SK-N-SH (cell line): ENCODE measurements around the gene TRIP13. TPM values are rescaled to one million over a fixed set of nuclear protein-coding genes. Genes with fewer than 3 reads are reported as not detected.

ENCODE experiments used
- CTCF ChIA-PET: fragments of 300-600, 350-600 bp; formaldehyde crosslinking; extraction: SDS; loops from one replicate; lab custom pipeline; 2021; lab: Yijun Ruan, JAX
- POLR2A ChIA-PET: fragments of 350-600 bp; sonication (Branson Sonifier 250); formaldehyde crosslinking; extraction: SDS; loops from one replicate; lab custom pipeline; 2020; ENCODE audit warnings: antibody characterized with exemption, inconsistent platforms; lab: Yijun Ruan, JAX
- DNase-seq: peaks from one replicate; pipeline ENCODE4 v3.0.0; 2012
- H2AFZ ChIP-seq: fragments of 200-600 bp; sonication (generic); 2 replicates; pipeline ENCODE4 v1.8.1; 2016; ENCODE audit warnings: antibody characterized with exemption, mild to moderate bottlenecking, low read depth
- H3F3A ChIP-seq: fragments of 200-600 bp; sonication (generic); replicated peaks from 2 replicates; pipeline ENCODE3; 2016; ENCODE audit warnings: antibody characterized with exemption, mild to moderate bottlenecking; ENCODE audit not compliant: insufficient read depth
- H3K27ac ChIP-seq, 2 experiments: fragments of 200-500 bp in 1 of 2; fragments of 200-600 bp in 1 of 2; sonication (Bioruptor generic) in 1 of 2; sonication (generic), shearing (Covaris generic) in 1 of 2; 2 replicates each; pipeline versions ENCODE4 v1.5.1 to v1.6.1; 2014 to 2016; ENCODE audit warnings: low read depth in 2 of 2, inconsistent platforms in 1 of 2, low read length in 1 of 2, mild to moderate bottlenecking in 1 of 2, mixed read lengths in 1 of 2
- H3K27me3 ChIP-seq: fragments of 200-600 bp; sonication (generic), shearing (Covaris generic); 2 replicates; pipeline ENCODE4 v1.6.1; 2016; ENCODE audit warnings: mixed run types; ENCODE audit not compliant: insufficient read depth
- H3K36me3 ChIP-seq, 2 experiments: fragments of 200-500 bp in 1 of 2; fragments of 200-600 bp in 1 of 2; sonication (Bioruptor generic) in 1 of 2; sonication (generic) in 1 of 2; replicated peaks in 1 of 2; 2 replicates each; pipeline versions ENCODE3 to v1.5.1; 2014 to 2016; ENCODE audit warnings: low read length in 1 of 2, mild to moderate bottlenecking in 1 of 2; ENCODE audit not compliant: insufficient read depth in 2 of 2, control insufficient read depth in 1 of 2
- H3K4me1 ChIP-seq, 2 experiments: fragments of 200-500 bp in 1 of 2; fragments of 200-600 bp in 1 of 2; sonication (Bioruptor generic) in 1 of 2; sonication (generic), shearing (Covaris generic) in 1 of 2; 2 replicates each; pipeline versions ENCODE4 v1.5.1 to v1.6.1; 2014 to 2016; ENCODE audit warnings: low read depth in 1 of 2, low read length in 1 of 2, mixed run types in 1 of 2; ENCODE audit not compliant: insufficient read depth in 2 of 2, control insufficient read depth in 1 of 2
- H3K4me2 ChIP-seq: fragments of 200-600 bp; sonication (generic), shearing (Covaris generic); 2 replicates; pipeline ENCODE4 v1.6.1; 2017; ENCODE audit warnings: mixed run types
- H3K4me3 ChIP-seq, 2 experiments: fragments of 200-500 bp in 1 of 2; fragments of 200-600 bp in 1 of 2; sonication (Bioruptor generic) in 1 of 2; sonication (generic), shearing (Covaris generic) in 1 of 2; 2 replicates each; pipeline versions ENCODE4 v1.5.1 to v1.8.1; 2014 to 2016; ENCODE audit warnings: low read depth in 2 of 2, inconsistent platforms in 1 of 2, low read length in 1 of 2, mild to moderate bottlenecking in 1 of 2, mixed read lengths in 1 of 2, moderate library complexity in 1 of 2
- H3K79me2 ChIP-seq: fragments of 200-600 bp; sonication (generic); 2 replicates; pipeline ENCODE4 v1.8.1; 2017; ENCODE audit warnings: mild to moderate bottlenecking; ENCODE audit not compliant: insufficient read depth
- H3K9ac ChIP-seq: fragments of 200-600 bp; sonication (generic); 2 replicates; pipeline ENCODE4 v1.6.1; 2017; ENCODE audit warnings: mixed run types
- H3K9me2 ChIP-seq: fragments of 200-600 bp; sonication (generic); 2 replicates; pipeline ENCODE4 v1.6.1; 2017; ENCODE audit warnings: mixed run types
- H3K9me3 ChIP-seq: fragments of 200-600 bp; sonication (generic); 2 replicates; pipeline ENCODE4 v1.6.1; 2017; ENCODE audit warnings: mixed run types, mild to moderate bottlenecking, moderate library complexity
- H4K20me1 ChIP-seq: fragments of 200-600 bp; sonication (generic); 2 replicates; pipeline ENCODE4 v1.6.1; 2017; ENCODE audit warnings: mild to moderate bottlenecking, mixed run types; ENCODE audit not compliant: insufficient read depth
- CHD2 ChIP-seq: fragments of 150-350 bp; IDR thresholded peaks from 2 replicates; pipeline ENCODE4 v1.6.1; 2018; ENCODE audit warnings: low read length; ENCODE audit not compliant: partially characterized antibody
- CTCF ChIP-seq: fragments of 200-600 bp; sonication (generic); IDR thresholded peaks from 2 replicates; pipeline ENCODE4 v1.6.1; 2017; ENCODE audit warnings: antibody characterized with exemption, mild to moderate bottlenecking, moderate library complexity
- FOXJ3 ChIP-seq: sonication (generic); formaldehyde crosslinking; IDR thresholded peaks from 2 replicates; pipeline ENCODE4 v1.5.1; 2020; ENCODE audit warnings: mild to moderate bottlenecking, missing genetic modification reagents
- MXI1 ChIP-seq: IDR thresholded peaks from 2 replicates; pipeline ENCODE4 v1.6.1; 2012; ENCODE audit warnings: mild to moderate bottlenecking, low read depth, low read length, improper control_type of control experiment
- RCOR1 ChIP-seq: fragments of 150-350 bp; IDR thresholded peaks from 2 replicates; pipeline ENCODE4 v1.6.1; 2017; ENCODE audit warnings: antibody characterized with exemption, low read length
- REST ChIP-seq: IDR thresholded peaks from 2 replicates; pipeline ENCODE4 v1.6.1; 2012; ENCODE audit warnings: mild to moderate bottlenecking, low read depth, low read length, moderate library complexity
- RXRA ChIP-seq: IDR thresholded peaks from 2 replicates; pipeline ENCODE4 v1.4.0; 2012; ENCODE audit warnings: low read depth, mild to moderate bottlenecking, borderline replicate concordance
- SMC3 ChIP-seq: IDR thresholded peaks from 2 replicates; pipeline ENCODE4 v1.6.1; 2012; ENCODE audit warnings: low read depth, low read length, improper control_type of control experiment
- TEAD4 ChIP-seq: IDR thresholded peaks from 2 replicates; pipeline ENCODE4 v1.4.0; 2012; ENCODE audit warnings: mild to moderate bottlenecking, borderline replicate concordance; ENCODE audit not compliant: insufficient read depth
- WGBS: methylation state at CpG from one replicate; pipeline ENCODE4 v1.1.6; 2017; ENCODE audit warnings: low lambda C conversion rate; 5-methylcytosine and 5-hydroxymethylcytosine counted together
- polyA plus RNA-seq, 3 experiments: library from polyadenylated mRNA; depleted of rRNA; stranded (reverse); fragments of >200 nt; gene quantifications; 2 replicates each; pipeline ENCODE4 v1.2.3, GENCODE V29; 2012
- TF ChIP-seq, protein P1 (sequence below): fragments of 150-350 bp; IDR thresholded peaks from 2 replicates; pipeline ENCODE4 v1.6.1; 2016; ENCODE audit warnings: mild to moderate bottlenecking, low read depth, low read length
- TF ChIP-seq, protein P2 (sequence below): fragments of 150-350 bp; IDR thresholded peaks from 2 replicates; pipeline ENCODE4 v1.6.1; 2017; ENCODE audit warnings: antibody characterized with exemption, low read length, low read depth, borderline replicate concordance

Gene TRIP13
- polyA plus RNA-seq, 1 of the 3 experiments (the other 2 are of a cell fraction), result 24.1 TPM

GRCh38 chr5:962801-963200, 70.1 kb downstream of the TRIP13 start (continued):
- no peak for TF ChIP-seq CTCF
- no peak for TF ChIP-seq SMC3
- no peak for TF ChIP-seq CHD2
- TF ChIP-seq, protein P1, sequence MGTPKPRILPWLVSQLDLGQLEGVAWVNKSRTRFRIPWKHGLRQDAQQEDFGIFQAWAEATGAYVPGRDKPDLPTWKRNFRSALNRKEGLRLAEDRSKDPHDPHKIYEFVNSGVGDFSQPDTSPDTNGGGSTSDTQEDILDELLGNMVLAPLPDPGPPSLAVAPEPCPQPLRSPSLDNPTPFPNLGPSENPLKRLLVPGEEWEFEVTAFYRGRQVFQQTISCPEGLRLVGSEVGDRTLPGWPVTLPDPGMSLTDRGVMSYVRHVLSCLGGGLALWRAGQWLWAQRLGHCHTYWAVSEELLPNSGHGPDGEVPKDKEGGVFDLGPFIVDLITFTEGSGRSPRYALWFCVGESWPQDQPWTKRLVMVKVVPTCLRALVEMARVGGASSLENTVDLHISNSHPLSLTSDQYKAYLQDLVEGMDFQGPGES, result no peak
- TF ChIP-seq RCOR1, result no peak
- no peak for TF ChIP-seq TEAD4
- no peak for TF ChIP-seq MXI1

DNA sequence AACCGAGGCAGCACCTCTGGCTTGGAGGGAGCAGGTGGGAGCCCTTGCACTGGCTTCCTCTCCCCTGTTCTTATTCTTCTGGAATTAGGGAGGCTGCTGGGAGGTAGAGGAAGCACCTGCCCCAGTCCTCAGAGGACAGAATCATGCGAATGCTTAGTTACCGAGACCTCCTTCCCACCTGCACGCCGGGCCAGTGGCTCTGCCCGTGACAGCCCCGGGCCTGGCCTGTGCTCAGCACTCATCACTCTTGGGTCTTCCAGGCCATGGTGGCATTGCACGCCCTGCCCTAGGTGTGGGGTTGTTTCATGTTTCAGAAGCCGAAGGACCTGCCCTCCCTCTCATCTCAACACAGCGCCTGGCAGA, 70.6 kb downstream of the TRIP13 start:
- Histone ChIP-seq H3K9me2 (no peaks in the 10 kb centered on the region), H3K27ac (no peak overlapping the region; a peak in 1 of 4 replicates), H4K20me1 (no peaks in the 10 kb centered on the region), H3K4me3 (no peak overlapping the region), H3K9me3 (no peaks in the 10 kb centered on the region), H3K4me1 (peaks cover 0 to 25% of the 10 kb centered on the region in 2 experiments; a peak in 1 of 4 replicates), H3K36me3 (no peaks in the 10 kb centered on the region), H2AFZ (no peak overlapping the region), H3K27me3 (peaks cover 14% of the 10 kb centered on the region), H3K9ac (no peak overlapping the region), H3K4me2 (no peak overlapping the region), H3K79me2 (no peaks in the 10 kb centered on the region), H3F3A (no peaks in the 10 kb centered on the region)
- POLR2A ChIA-PET, result no interaction called here
- CTCF ChIA-PET, result interaction anchor here (1.0 kb wide), 1 partner anchor 204 kb away, joined by 4 read pairs; no protein-coding TSS in a partner anchor
- WGBS, result 88% methylated on average over 9 of the region's 10 CpGs
- no peak for TF ChIP-seq MXI1
- TF ChIP-seq, protein P2, sequence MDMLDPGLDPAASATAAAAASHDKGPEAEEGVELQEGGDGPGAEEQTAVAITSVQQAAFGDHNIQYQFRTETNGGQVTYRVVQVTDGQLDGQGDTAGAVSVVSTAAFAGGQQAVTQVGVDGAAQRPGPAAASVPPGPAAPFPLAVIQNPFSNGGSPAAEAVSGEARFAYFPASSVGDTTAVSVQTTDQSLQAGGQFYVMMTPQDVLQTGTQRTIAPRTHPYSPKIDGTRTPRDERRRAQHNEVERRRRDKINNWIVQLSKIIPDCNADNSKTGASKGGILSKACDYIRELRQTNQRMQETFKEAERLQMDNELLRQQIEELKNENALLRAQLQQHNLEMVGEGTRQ, result no peak
- no peak for TF ChIP-seq REST
- TF ChIP-seq FOXJ3 (CRISPR knock-in tag), result no peak
- TF ChIP-seq RXRA, result no peak
- DNase-seq, result no peak
